ENCODE data around the gene STK10. TPM values are rescaled to one million over a fixed set of nuclear protein-coding genes. Genes with fewer than 3 reads are reported as not detected.

Gene STK10
- total and polyA plus RNA-seq, 2 donors = 10.6 to 20.8 TPM

GRCh38 chr5:172085738-172086137 is 102.3 kb downstream of the STK10 start:
- Histone ChIP-seq H3K4me3 (ENCODE audit: low read depth, low read length) (no peak overlapping the region), H3K36me3 (ENCODE audit: insufficient read depth) (no peaks in the 10 kb centered on the region), H3K4me1 (ENCODE audit: insufficient read depth) (no peaks in the 10 kb centered on the region), H3K27ac (ENCODE audit: low read depth) (no peak overlapping the region)
- 96% methylated on average over 10 of the region's 10 CpGs for WGBS
- DNase-seq (ENCODE audit: extremely low spot score) = no peak

- WGBS = 96% methylated on average over 14 of the region's 14 CpGs
- H3K4me3 ChIP-seq (ENCODE audit: low read depth, low read length) = no peak overlapping the region
- H3K36me3 ChIP-seq (ENCODE audit: insufficient read depth) = no peaks in the 10 kb centered on the region
- no peaks in the 10 kb centered on the region for H3K4me1 ChIP-seq (ENCODE audit: insufficient read depth)
- no peak overlapping the region for H3K27ac ChIP-seq (ENCODE audit: low read depth)
- DNase-seq (ENCODE audit: extremely low spot score) = no peak
Observed at GRCh38 chr5:172082180-172082579, 105.8 kb downstream of the STK10 start.

GRCh38 chr5:172079876-172080275 is 108.1 kb downstream of the STK10 start:
- H3K27ac ChIP-seq (ENCODE audit: low read depth) = no peak overlapping the region
- no peak overlapping the region for H3K4me3 ChIP-seq (ENCODE audit: low read depth, low read length)
- WGBS = 82% methylated on average over 4 of the region's 4 CpGs
- H3K4me1 ChIP-seq (ENCODE audit: insufficient read depth) = no peaks in the 10 kb centered on the region
- peaks cover 2% of the 10 kb centered on the region for H3K36me3 ChIP-seq (ENCODE audit: insufficient read depth)
- DNase-seq (ENCODE audit: extremely low spot score) = no peak

- 72% methylated on average over 8 of the region's 8 CpGs for WGBS
- H3K4me3 ChIP-seq (ENCODE audit: low read depth, low read length) = no peak overlapping the region
- H3K27ac ChIP-seq (ENCODE audit: low read depth) = no peak overlapping the region
- H3K36me3 ChIP-seq (ENCODE audit: insufficient read depth) = peaks cover 2% of the 10 kb centered on the region
- H3K4me1 ChIP-seq (ENCODE audit: insufficient read depth) = no peaks in the 10 kb centered on the region
- no peak for DNase-seq (ENCODE audit: extremely low spot score)
Observed at GRCh38 chr5:172078726-172079345, 109.2 kb downstream of the STK10 start.

- DNase-seq (ENCODE audit: extremely low spot score) = no peak
- H3K27ac ChIP-seq (ENCODE audit: low read depth) = no peak overlapping the region
- H3K36me3 ChIP-seq (ENCODE audit: insufficient read depth) = peaks cover 2% of the 10 kb centered on the region
- H3K4me3 ChIP-seq (ENCODE audit: low read depth, low read length) = no peak overlapping the region
- 85% methylated on average over 9 of the region's 9 CpGs for WGBS
- H3K4me1 ChIP-seq (ENCODE audit: insufficient read depth) = no peaks in the 10 kb centered on the region
Observed at GRCh38 chr5:172077664-172078425, 110.2 kb downstream of the STK10 start.

GRCh38 chr5:172076761-172077244 is 111.2 kb downstream of the STK10 start:
- Histone ChIP-seq H3K27ac (ENCODE audit: low read depth) (no peak overlapping the region), H3K4me1 (ENCODE audit: insufficient read depth) (no peaks in the 10 kb centered on the region), H3K4me3 (ENCODE audit: low read depth, low read length) (no peak overlapping the region), H3K36me3 (ENCODE audit: insufficient read depth) (peaks cover 2% of the 10 kb centered on the region)
- DNase-seq (ENCODE audit: extremely low spot score) = no peak
- 46% methylated on average over 10 of the region's 10 CpGs for WGBS

GRCh38 chr5:172075656-172076055 is 112.4 kb downstream of the STK10 start:
- DNase-seq (ENCODE audit: extremely low spot score) = no peak
- Histone ChIP-seq H3K36me3 (ENCODE audit: insufficient read depth) (peaks cover 2% of the 10 kb centered on the region), H3K4me3 (ENCODE audit: low read depth, low read length) (no peak overlapping the region), H3K4me1 (ENCODE audit: insufficient read depth) (no peaks in the 10 kb centered on the region), H3K27ac (ENCODE audit: low read depth) (no peak overlapping the region)
- WGBS = 98% methylated on average over 4 of the region's 4 CpGs

- Histone ChIP-seq H3K4me3 (ENCODE audit: low read depth, low read length) (no peak overlapping the region), H3K27ac (ENCODE audit: low read depth) (no peak overlapping the region), H3K36me3 (ENCODE audit: insufficient read depth) (peaks cover 2% of the 10 kb centered on the region), H3K4me1 (ENCODE audit: insufficient read depth) (no peaks in the 10 kb centered on the region)
- DNase-seq (ENCODE audit: extremely low spot score) = no peak
- WGBS = 95% methylated on average over 3 of the region's 3 CpGs
Observed at GRCh38 chr5:172074896-172075295, 113.1 kb downstream of the STK10 start.

GRCh38 chr5:172071309-172071875 is 116.6 kb downstream of the STK10 start:
- no peak for DNase-seq (ENCODE audit: extremely low spot score)
- no peak overlapping the region for H3K4me3 ChIP-seq (ENCODE audit: low read depth, low read length)
- 89% methylated on average over 3 of the region's 3 CpGs for WGBS
- H3K4me1 ChIP-seq (ENCODE audit: insufficient read depth) = no peaks in the 10 kb centered on the region
- peaks cover 2% of the 10 kb centered on the region for H3K36me3 ChIP-seq (ENCODE audit: insufficient read depth)
- H3K27ac ChIP-seq (ENCODE audit: low read depth) = no peak overlapping the region

- no peak for DNase-seq (ENCODE audit: extremely low spot score)
- 73% methylated on average over 7 of the region's 7 CpGs for WGBS
- Histone ChIP-seq H3K27ac (ENCODE audit: low read depth) (no peak overlapping the region), H3K4me3 (ENCODE audit: low read depth, low read length) (no peak overlapping the region), H3K4me1 (ENCODE audit: insufficient read depth) (no peaks in the 10 kb centered on the region), H3K36me3 (ENCODE audit: insufficient read depth) (no peaks in the 10 kb centered on the region)
Observed at GRCh38 chr5:172065431-172066065, 122.5 kb downstream of the STK10 start.

GRCh38 chr5:172064766-172065165 is 123.3 kb downstream of the STK10 start:
- H3K4me1 ChIP-seq (ENCODE audit: insufficient read depth) = no peaks in the 10 kb centered on the region
- 96% methylated on average over 9 of the region's 9 CpGs for WGBS
- no peaks in the 10 kb centered on the region for H3K36me3 ChIP-seq (ENCODE audit: insufficient read depth)
- DNase-seq (ENCODE audit: extremely low spot score) = no peak
- H3K27ac ChIP-seq (ENCODE audit: low read depth) = no peak overlapping the region
- no peak overlapping the region for H3K4me3 ChIP-seq (ENCODE audit: low read depth, low read length)

- WGBS = 89% methylated on average over 5 of the region's 5 CpGs
- no peak for DNase-seq (ENCODE audit: extremely low spot score)
- Histone ChIP-seq H3K36me3 (ENCODE audit: insufficient read depth) (no peaks in the 10 kb centered on the region), H3K27ac (ENCODE audit: low read depth) (no peak overlapping the region), H3K4me3 (ENCODE audit: low read depth, low read length) (no peak overlapping the region), H3K4me1 (ENCODE audit: insufficient read depth) (no peaks in the 10 kb centered on the region)
Observed at GRCh38 chr5:172064358-172064757, 123.7 kb downstream of the STK10 start.

GRCh38 chr5:172063463-172064235 is 124.4 kb downstream of the STK10 start:
- no peaks in the 10 kb centered on the region for H3K36me3 ChIP-seq (ENCODE audit: insufficient read depth)
- H3K4me3 ChIP-seq (ENCODE audit: low read depth, low read length) = no peak overlapping the region
- WGBS = 76% methylated on average over 15 of the region's 15 CpGs
- H3K27ac ChIP-seq (ENCODE audit: low read depth) = no peak overlapping the region
- no peaks in the 10 kb centered on the region for H3K4me1 ChIP-seq (ENCODE audit: insufficient read depth)
- DNase-seq (ENCODE audit: extremely low spot score) = no peak

Measured in urinary bladder (tissue), 4 donors.